NCI-H2081 (cell line): Measurements from ENCODE around the gene DNAJC1.
"Not testable (repeated sequence)": the region's sequence is repeated elsewhere in the genome, so short reads cannot be mapped to it uniquely, and the experiment has no call there.

ENCODE experiments used
- DNase-seq, 2 experiments: peaks; one replicate each; lab custom pipeline; 2025; lab: John Stamatoyannopoulos, UW

DNAJC1 gene

GRCh38 chr10:21826725-21827124 lies 176.8 kb downstream of the DNAJC1 start:
- DNase-seq: no peak

GRCh38 chr10:21825345-21825744 lies 178.2 kb downstream of the DNAJC1 start:
- DNase-seq: no peak

GRCh38 chr10:21824409-21824808 lies 179.1 kb downstream of the DNAJC1 start:
- DNase-seq: no peak

GRCh38 chr10:21823617-21824016 lies 179.9 kb downstream of the DNAJC1 start:
- DNase-seq: no peak

GRCh38 chr10:21822273-21822672 lies 181.3 kb downstream of the DNAJC1 start:
- DNase-seq: not testable (repeated sequence)

GRCh38 chr10:21820952-21821351 lies 182.6 kb downstream of the DNAJC1 start:
- no peak for DNase-seq

GRCh38 chr10:21818416-21818815 lies 185.1 kb downstream of the DNAJC1 start:
- DNase-seq: not testable (repeated sequence)

- DNase-seq: no peak
Observed at GRCh38 chr10:21814866-21815265, 188.7 kb downstream of the DNAJC1 start.

GRCh38 chr10:21813946-21814345 lies 189.6 kb downstream of the DNAJC1 start:
- no peak for DNase-seq

- no peak for DNase-seq
Observed at GRCh38 chr10:21811245-21811585, 192.3 kb downstream of the DNAJC1 start.

- DNase-seq: no peak
Observed at GRCh38 chr10:21810582-21811244, 192.8 kb downstream of the DNAJC1 start.

- no peak for DNase-seq
Observed at GRCh38 chr10:21808550-21808949, 195.0 kb downstream of the DNAJC1 start.

- DNase-seq: peak in 1 of 2 experiments; percentile 18
Observed at GRCh38 chr10:21807180-21807579, 196.3 kb downstream of the DNAJC1 start.

- DNase-seq: peak in 1 of 2 experiments; percentile 38
Observed at GRCh38 chr10:21803374-21803773, 200.2 kb downstream of the DNAJC1 start.

- no peak for DNase-seq
Observed at GRCh38 chr10:21801609-21802008, 201.9 kb downstream of the DNAJC1 start.

GRCh38 chr10:21797984-21798765 lies 205.4 kb downstream of the DNAJC1 start:
- no peak for DNase-seq

GRCh38 chr10:21797533-21797932 lies 206.0 kb downstream of the DNAJC1 start:
- DNase-seq: no peak

- no peak for DNase-seq
Observed at GRCh38 chr10:21791276-21791675, 212.3 kb downstream of the DNAJC1 start.

GRCh38 chr10:21776883-21777282 lies 226.6 kb downstream of the DNAJC1 start:
- DNase-seq: no peak

- no peak for DNase-seq
Observed at GRCh38 chr10:21771219-21771618, 232.3 kb downstream of the DNAJC1 start.

GRCh38 chr10:21769041-21769440 lies 234.5 kb downstream of the DNAJC1 start:
- DNase-seq: no peak

- DNase-seq: no peak
Observed at GRCh38 chr10:21764466-21765189, 238.9 kb downstream of the DNAJC1 start.

GRCh38 chr10:21760332-21760731 lies 243.2 kb downstream of the DNAJC1 start:
- DNase-seq: no peak
